HUES6 (cell line): ENCODE measurements around the gene DYRK1A.

Experiments used
- H3K27ac ChIP-seq: 2 replicates; pipeline ENCODE4 v1.7.0; 2013; ENCODE audit warnings: low read depth, mild to moderate bottlenecking, low read length, inconsistent platforms
- H3K27me3 ChIP-seq: 2 replicates; pipeline ENCODE4 v1.6.1; 2013; ENCODE audit warnings: low read length; ENCODE audit not compliant: control insufficient read depth, insufficient read depth
- H3K36me3 ChIP-seq: 2 replicates; pipeline ENCODE4 v1.6.1; 2013; ENCODE audit warnings: low read length; ENCODE audit not compliant: control insufficient read depth, insufficient read depth
- H3K4me1 ChIP-seq: 2 replicates; pipeline ENCODE4 v1.6.1; 2013; ENCODE audit warnings: low read length; ENCODE audit not compliant: control insufficient read depth, insufficient read depth
- H3K4me3 ChIP-seq: 2 replicates; pipeline ENCODE4 v1.5.1; 2013; ENCODE audit warnings: low read depth, low read length
- H3K9ac ChIP-seq: one replicate; pipeline ENCODE4 v1.6.1; 2013; ENCODE audit warnings: mild to moderate bottlenecking, low read length
- H3K9me3 ChIP-seq: 2 replicates; pipeline ENCODE4 v1.6.1; 2013; ENCODE audit warnings: low read depth, low read length; ENCODE audit not compliant: control insufficient read depth, insufficient read depth

Gene DYRK1A

GRCh38 chr21:37528150-37528937 is 161.8 kb downstream of the DYRK1A start:
- no peaks in the 10 kb centered on the region for H3K36me3 ChIP-seq
- H3K4me3 ChIP-seq = no peak overlapping the region
- peaks cover 11% of the 10 kb centered on the region; the same call in 1 of the 2 replicates for H3K4me1 ChIP-seq
- H3K27ac ChIP-seq = no peak overlapping the region
- H3K9me3 ChIP-seq = no peaks in the 10 kb centered on the region
- no peak overlapping the region for H3K9ac ChIP-seq
- H3K27me3 ChIP-seq = no peaks in the 10 kb centered on the region

- H3K27me3 ChIP-seq = no peaks in the 10 kb centered on the region
Observed at GRCh38 chr21:37529649-37530048, 163.1 kb downstream of the DYRK1A start.

GRCh38 chr21:37530901-37531351 is 164.4 kb downstream of the DYRK1A start:
- Histone ChIP-seq H3K4me3 (no peak overlapping the region), H3K36me3 (no peaks in the 10 kb centered on the region), H3K4me1 (peaks cover 13% of the 10 kb centered on the region; the same call in 1 of the 2 replicates), H3K27me3 (no peaks in the 10 kb centered on the region), H3K9ac (no peak overlapping the region), H3K9me3 (peaks cover 7% of the 10 kb centered on the region), H3K27ac (no peak overlapping the region)

More at GRCh38 chr21:37529649-37530048, 163.1 kb downstream of the DYRK1A start:
- Histone ChIP-seq H3K9ac (no peak overlapping the region), H3K27ac (no peak overlapping the region), H3K9me3 (no peaks in the 10 kb centered on the region), H3K36me3 (no peaks in the 10 kb centered on the region), H3K4me1 (peaks cover 13% of the 10 kb centered on the region; the same call in 1 of the 2 replicates), H3K4me3 (no peak overlapping the region)

- H3K27ac ChIP-seq = no peak overlapping the region
- H3K9me3 ChIP-seq = peaks cover 12% of the 10 kb centered on the region
- no peaks in the 10 kb centered on the region for H3K27me3 ChIP-seq
- peaks cover 13% of the 10 kb centered on the region; the same call in 1 of the 2 replicates for H3K4me1 ChIP-seq
- no peaks in the 10 kb centered on the region for H3K36me3 ChIP-seq
- no peak overlapping the region for H3K9ac ChIP-seq
- no peak overlapping the region for H3K4me3 ChIP-seq
Observed at GRCh38 chr21:37531431-37531932, 164.9 kb downstream of the DYRK1A start.

GRCh38 chr21:37532868-37533780 is 166.6 kb downstream of the DYRK1A start:
- H3K9ac ChIP-seq = no peak overlapping the region
- peaks cover 19% of the 10 kb centered on the region for H3K9me3 ChIP-seq
- H3K4me1 ChIP-seq = peaks cover 13% of the 10 kb centered on the region; the same call in 1 of the 2 replicates
- no peaks in the 10 kb centered on the region for H3K36me3 ChIP-seq
- H3K27me3 ChIP-seq = no peaks in the 10 kb centered on the region
- H3K4me3 ChIP-seq = no peak overlapping the region
- no peak overlapping the region for H3K27ac ChIP-seq

GRCh38 chr21:37534431-37534830 is 167.9 kb downstream of the DYRK1A start:
- no peaks in the 10 kb centered on the region for H3K27me3 ChIP-seq
- no peak overlapping the region for H3K27ac ChIP-seq
- H3K4me3 ChIP-seq = no peak overlapping the region
- H3K9ac ChIP-seq = no peak overlapping the region
- peaks cover 13% of the 10 kb centered on the region; the same call in 1 of the 2 replicates for H3K4me1 ChIP-seq
- no peaks in the 10 kb centered on the region for H3K36me3 ChIP-seq
- peaks cover 19% of the 10 kb centered on the region for H3K9me3 ChIP-seq

- Histone ChIP-seq H3K9me3 (peaks cover 19% of the 10 kb centered on the region), H3K36me3 (no peaks in the 10 kb centered on the region), H3K4me1 (peaks cover 13% of the 10 kb centered on the region; the same call in 1 of the 2 replicates), H3K9ac (no peak overlapping the region), H3K27ac (no peak overlapping the region), H3K4me3 (no peak overlapping the region), H3K27me3 (no peaks in the 10 kb centered on the region)
Observed at GRCh38 chr21:37535130-37535529, 168.6 kb downstream of the DYRK1A start.

- Histone ChIP-seq H3K36me3 (no peaks in the 10 kb centered on the region), H3K4me3 (no peak overlapping the region), H3K4me1 (peaks cover 11% of the 10 kb centered on the region; the same call in 1 of the 2 replicates), H3K27ac (no peak overlapping the region), H3K27me3 (no peaks in the 10 kb centered on the region), H3K9me3 (peaks cover 19% of the 10 kb centered on the region), H3K9ac (no peak overlapping the region)
Observed at GRCh38 chr21:37535672-37536071, 169.1 kb downstream of the DYRK1A start.

- H3K4me3 ChIP-seq = no peak overlapping the region
- no peaks in the 10 kb centered on the region for H3K36me3 ChIP-seq
- peak overlapping the region; percentile 16 for H3K9ac ChIP-seq
- peak overlapping the region; percentile 84 for H3K27ac ChIP-seq
- peaks cover 5% of the 10 kb centered on the region; the same call in 1 of the 2 replicates for H3K4me1 ChIP-seq
- H3K27me3 ChIP-seq = no peaks in the 10 kb centered on the region
- peaks cover 19% of the 10 kb centered on the region for H3K9me3 ChIP-seq
Observed at GRCh38 chr21:37536616-37537278, 170.2 kb downstream of the DYRK1A start.

GRCh38 chr21:37537391-37537996 is 170.9 kb downstream of the DYRK1A start:
- H3K4me1 ChIP-seq = 0 out of 2 replicates have a peak, but pooled peaks cover 5% of the 10 kb centered on the region
- H3K27ac ChIP-seq = peak overlapping the region; percentile 84
- H3K27me3 ChIP-seq = no peaks in the 10 kb centered on the region
- peak overlapping the region; percentile 16 for H3K9ac ChIP-seq
- H3K9me3 ChIP-seq = peaks cover 24% of the 10 kb centered on the region
- no peak overlapping the region for H3K4me3 ChIP-seq
- H3K36me3 ChIP-seq = no peaks in the 10 kb centered on the region
